KMS-11 (cell line): Measurements from ENCODE around the gene KBTBD4.
"Not testable (repeated sequence)": the region's sequence is repeated elsewhere in the genome, so short reads cannot be mapped to it uniquely, and the experiment has no call there.

Source experiments
- H2AFZ ChIP-seq: fragments of 200-600 bp; sonication (generic); 2 replicates; pipeline ENCODE4 v1.6.1; 2016; ENCODE audit warnings: antibody characterized with exemption, mixed run types, low read depth
- H3K27ac ChIP-seq: fragments of 200-600 bp; sonication (generic); 2 replicates; pipeline ENCODE4 v1.6.1; 2016; ENCODE audit warnings: mild to moderate bottlenecking, mixed run types
- H3K27me3 ChIP-seq: fragments of 200-600 bp; sonication (generic); 2 replicates; pipeline ENCODE4 v1.6.1; 2017; ENCODE audit warnings: mild to moderate bottlenecking, low read depth, mixed run types, moderate library complexity; ENCODE audit not compliant: insufficient read depth
- H3K36me3 ChIP-seq: fragments of 200-600 bp; sonication (generic); 2 replicates; pipeline ENCODE4 v1.6.1; 2017; ENCODE audit warnings: mild to moderate bottlenecking, mixed run types; ENCODE audit not compliant: insufficient read depth
- H3K4me1 ChIP-seq: fragments of 200-600 bp; sonication (generic); 2 replicates; pipeline ENCODE4 v1.6.1; 2016; ENCODE audit warnings: mild to moderate bottlenecking, low read depth, mixed run types; ENCODE audit not compliant: poor library complexity, severe bottlenecking
- H3K4me2 ChIP-seq: fragments of 200-600 bp; sonication (generic); 2 replicates; pipeline ENCODE4 v1.7.0; 2016; ENCODE audit warnings: mild to moderate bottlenecking, mixed run types
- H3K4me3 ChIP-seq: fragments of 200-600 bp; sonication (generic); IDR thresholded peaks from 2 replicates; pipeline ENCODE4 v1.6.1; 2017; ENCODE audit warnings: low read depth, low read length, mixed read lengths; ENCODE audit not compliant: insufficient read depth
- H3K79me2 ChIP-seq: fragments of 200-600 bp; sonication (generic); 2 replicates; pipeline ENCODE4 v1.6.1; 2016; ENCODE audit warnings: low read depth, mixed run types; ENCODE audit not compliant: insufficient read depth
- H3K9ac ChIP-seq: fragments of 200-600 bp; sonication (generic); 2 replicates; pipeline ENCODE4 v1.6.1; 2016; ENCODE audit warnings: mild to moderate bottlenecking, mixed run types
- H4K20me1 ChIP-seq: fragments of 200-600 bp; sonication (generic); 2 replicates; pipeline ENCODE4 v1.6.1; 2016; ENCODE audit warnings: mild to moderate bottlenecking, mixed run types; ENCODE audit not compliant: insufficient read depth
- TF ChIP-seq, protein P1 (sequence below): fragments of 200-600 bp; sonication (generic); conservative IDR thresholded peaks from 2 replicates; pipeline ENCODE4 v1.6.1; 2017; ENCODE audit warnings: low read depth, mild to moderate bottlenecking, antibody characterized with exemption, low read length, moderate library complexity, mixed read lengths

KBTBD4 gene

DNA sequence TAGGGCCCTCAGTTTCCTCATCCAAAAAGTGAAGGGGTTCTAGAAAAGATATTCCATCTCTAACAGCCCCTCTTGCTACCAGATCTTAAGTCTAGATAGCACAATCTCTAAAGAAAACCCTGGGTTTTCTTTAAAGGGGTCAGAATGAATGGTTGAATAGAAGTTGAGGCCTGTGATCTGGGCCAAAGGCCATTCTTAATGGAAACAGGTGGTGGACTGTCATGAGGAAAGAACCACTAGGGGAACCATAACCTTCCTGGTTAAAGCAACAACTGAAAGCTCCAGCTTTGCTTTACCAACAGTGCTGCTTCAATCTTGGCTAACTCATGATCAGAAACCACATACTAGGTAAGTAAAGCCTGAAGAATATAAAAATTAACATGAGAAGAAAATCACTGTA, 27.7 kb downstream of the KBTBD4 start:
- Histone ChIP-seq H3K4me2 (peak overlapping the region; percentile 82), H3K27me3 (no peaks in the 10 kb centered on the region), H3K4me1 (peaks cover 43% of the 10 kb centered on the region), H2AFZ (no peak overlapping the region), H3K79me2 (peaks cover 66% of the 10 kb centered on the region), H4K20me1 (peaks cover 22% of the 10 kb centered on the region), H3K4me3 (no peak overlapping the region), H3K36me3 (no peaks in the 10 kb centered on the region), H3K9ac (peak overlapping the region; percentile 93; the same call in 1 of the 2 replicates), H3K27ac (peak overlapping the region; percentile 93; the same call in 1 of the 2 replicates)
- TF ChIP-seq, protein P1, sequence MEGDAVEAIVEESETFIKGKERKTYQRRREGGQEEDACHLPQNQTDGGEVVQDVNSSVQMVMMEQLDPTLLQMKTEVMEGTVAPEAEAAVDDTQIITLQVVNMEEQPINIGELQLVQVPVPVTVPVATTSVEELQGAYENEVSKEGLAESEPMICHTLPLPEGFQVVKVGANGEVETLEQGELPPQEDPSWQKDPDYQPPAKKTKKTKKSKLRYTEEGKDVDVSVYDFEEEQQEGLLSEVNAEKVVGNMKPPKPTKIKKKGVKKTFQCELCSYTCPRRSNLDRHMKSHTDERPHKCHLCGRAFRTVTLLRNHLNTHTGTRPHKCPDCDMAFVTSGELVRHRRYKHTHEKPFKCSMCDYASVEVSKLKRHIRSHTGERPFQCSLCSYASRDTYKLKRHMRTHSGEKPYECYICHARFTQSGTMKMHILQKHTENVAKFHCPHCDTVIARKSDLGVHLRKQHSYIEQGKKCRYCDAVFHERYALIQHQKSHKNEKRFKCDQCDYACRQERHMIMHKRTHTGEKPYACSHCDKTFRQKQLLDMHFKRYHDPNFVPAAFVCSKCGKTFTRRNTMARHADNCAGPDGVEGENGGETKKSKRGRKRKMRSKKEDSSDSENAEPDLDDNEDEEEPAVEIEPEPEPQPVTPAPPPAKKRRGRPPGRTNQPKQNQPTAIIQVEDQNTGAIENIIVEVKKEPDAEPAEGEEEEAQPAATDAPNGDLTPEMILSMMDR: peak; percentile 55

DNA sequence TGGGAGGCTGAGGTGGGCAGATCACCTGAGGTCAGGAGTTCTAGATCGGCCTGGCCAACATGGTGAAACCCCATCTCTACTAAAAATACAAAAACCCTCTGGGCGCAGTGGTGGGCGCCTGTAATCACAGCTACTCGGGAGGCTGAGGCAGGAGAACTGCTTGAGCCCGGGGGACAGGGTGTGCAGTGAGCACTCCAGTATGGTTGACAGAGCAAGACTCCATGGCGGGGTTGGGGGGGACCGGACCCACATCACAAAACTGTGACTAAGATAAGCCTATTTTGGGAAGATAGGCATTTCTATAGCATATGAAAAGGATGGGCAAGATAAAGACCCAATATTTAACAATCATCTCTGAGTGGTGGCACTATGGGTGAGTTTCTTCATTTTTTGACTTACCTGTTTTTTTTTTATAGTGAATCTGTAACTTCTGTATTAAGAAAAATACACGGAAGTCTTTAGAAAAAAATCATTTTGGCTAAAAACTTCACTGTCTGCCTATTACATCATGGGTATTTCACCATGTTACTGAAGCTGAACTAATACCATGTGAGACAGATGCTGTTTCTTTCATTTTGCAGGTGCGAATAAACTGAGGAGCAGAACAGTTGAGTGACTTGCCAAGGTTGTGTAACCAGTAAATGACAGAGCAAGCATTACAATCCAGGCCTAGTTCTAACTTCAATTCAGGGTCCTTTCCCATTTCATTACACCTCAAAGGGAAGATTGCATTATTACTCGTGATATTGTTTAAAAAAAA, 28.3 kb downstream of the KBTBD4 start:
- Histone ChIP-seq H3K4me3 (no peak overlapping the region), H3K36me3 (no peaks in the 10 kb centered on the region)

DNA sequence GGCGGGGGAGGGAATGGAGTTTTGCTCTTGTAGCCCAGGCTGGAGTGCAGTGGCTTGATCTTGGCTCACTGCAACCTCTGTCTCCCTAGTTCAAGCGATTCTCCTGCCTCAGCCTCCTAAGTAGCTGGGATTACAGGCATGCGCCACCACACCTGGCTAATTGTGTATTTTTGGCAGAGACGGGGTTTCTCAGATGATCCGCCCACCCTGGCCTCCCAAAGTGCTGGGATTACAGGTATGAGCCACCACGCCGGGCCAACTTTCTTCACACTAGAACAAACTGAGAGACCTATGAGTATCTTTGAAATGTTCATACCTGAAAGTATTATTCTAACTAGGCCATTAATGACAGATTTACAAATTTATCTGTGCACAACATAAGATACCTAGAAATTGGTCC, 32.5 kb downstream of the KBTBD4 start:
- H3K9ac ChIP-seq, H3K27me3 ChIP-seq, H3K27ac ChIP-seq, H3K4me2 ChIP-seq, H2AFZ ChIP-seq, H3K36me3 ChIP-seq, H3K4me3 ChIP-seq: not testable (repeated sequence)
- Histone ChIP-seq H4K20me1 (peaks cover 40% of the 10 kb centered on the region), H3K79me2 (peaks cover 97% of the 10 kb centered on the region), H3K4me1 (peaks cover 53% of the 10 kb centered on the region)

More for the DNA sequence above, 28.3 kb downstream of the KBTBD4 start:
- H3K4me1 ChIP-seq: peaks cover 43% of the 10 kb centered on the region
- peaks cover 22% of the 10 kb centered on the region for H4K20me1 ChIP-seq
- H3K27me3 ChIP-seq: no peaks in the 10 kb centered on the region
- TF ChIP-seq, protein P1: no peak
- no peak overlapping the region for H2AFZ ChIP-seq
- peaks cover 70% of the 10 kb centered on the region for H3K79me2 ChIP-seq
- peak overlapping the region; percentile 93; the same call in 1 of the 2 replicates for H3K27ac ChIP-seq
- H3K4me2 ChIP-seq: peak overlapping the region; percentile 82
- no peak overlapping the region for H3K9ac ChIP-seq

DNA sequence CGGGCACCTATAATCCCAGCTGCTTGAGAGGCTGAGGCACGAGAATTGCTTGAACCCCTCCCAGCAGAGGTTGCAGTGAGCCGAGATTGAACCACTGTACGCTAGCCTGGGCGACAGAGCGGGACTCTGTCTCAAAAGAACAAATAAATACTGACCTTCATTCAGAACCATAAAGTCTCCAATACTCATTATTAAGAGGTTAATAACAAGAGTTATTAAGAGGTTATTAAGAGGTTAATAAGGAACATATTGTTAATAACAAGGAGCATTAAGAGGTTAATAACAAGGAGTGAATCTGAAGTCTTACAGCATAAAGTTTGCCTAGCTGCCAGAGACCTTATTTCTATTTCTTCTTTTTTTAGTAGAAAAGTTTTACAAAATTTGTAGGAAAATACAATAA, 33.5 kb downstream of the KBTBD4 start:
- no peaks in the 10 kb centered on the region for H3K36me3 ChIP-seq

More for the DNA sequence above, 33.5 kb downstream of the KBTBD4 start:
- no peak overlapping the region for H2AFZ ChIP-seq
- TF ChIP-seq, protein P1: no peak
- H4K20me1 ChIP-seq: peaks cover 49% of the 10 kb centered on the region
- no peak overlapping the region for H3K9ac ChIP-seq
- H3K4me2 ChIP-seq: no peak overlapping the region
- H3K27me3 ChIP-seq: no peaks in the 10 kb centered on the region
- H3K27ac ChIP-seq: no peak overlapping the region
- H3K4me3 ChIP-seq: no peak overlapping the region
- peaks cover 97% of the 10 kb centered on the region for H3K79me2 ChIP-seq
- H3K4me1 ChIP-seq: peaks cover 46% of the 10 kb centered on the region
